Neural cell (in vitro differentiated cells): ENCODE measurements around the gene CRELD1. TPM values are rescaled to one million over a fixed set of nuclear protein-coding genes. Genes with fewer than 3 reads are reported as not detected.
A peak's percentile ranks its signal among the peaks of the same experiment; 100 is the strongest.

Experiments used
- H2AFZ ChIP-seq: fragments of 200-600, 300-800 bp; sonication (generic), shearing (Covaris generic); 2 replicates; pipeline ENCODE4 v1.6.0; 2014; ENCODE audit warnings: low read depth, mild to moderate bottlenecking, antibody characterized with exemption, low read length, moderate library complexity
- H3F3A ChIP-seq: fragments of 200-600 bp; shearing (Covaris generic); 2 replicates; pipeline ENCODE4 v1.6.1; 2016; ENCODE audit warnings: mild to moderate bottlenecking, moderate library complexity, mixed read lengths, antibody characterized with exemption, low read length; ENCODE audit not compliant: insufficient read depth, poor library complexity, severe bottlenecking
- H3K27ac ChIP-seq: fragments of 200-600, 300-800 bp; sonication (generic), shearing (Covaris generic); 2 replicates; pipeline ENCODE4 v1.5.1; 2014; ENCODE audit warnings: mild to moderate bottlenecking, low read length, moderate library complexity
- H3K27me3 ChIP-seq: fragments of 300-800, 200-600 bp; sonication (generic), shearing (Covaris generic); 2 replicates; pipeline ENCODE4 v1.6.0; 2014; ENCODE audit warnings: mild to moderate bottlenecking, low read depth, low read length, moderate library complexity; ENCODE audit not compliant: insufficient read depth
- H3K36me3 ChIP-seq: fragments of 300-800, 200-600 bp; sonication (generic), shearing (Covaris generic); 2 replicates; pipeline ENCODE4 v1.5.1; 2014; ENCODE audit warnings: mild to moderate bottlenecking, antibody characterized with exemption, low read length, moderate library complexity; ENCODE audit not compliant: insufficient read depth
- H3K4me2 ChIP-seq: fragments of 300-800, 200-600 bp; sonication (generic), shearing (Covaris generic); 2 replicates; pipeline ENCODE4 v1.6.0; 2014; ENCODE audit warnings: mild to moderate bottlenecking, low read length
- H3K4me3 ChIP-seq: fragments of 300-800, 200-600 bp; sonication (generic), shearing (Covaris generic); 2 replicates; pipeline ENCODE4 v1.5.1; 2014; ENCODE audit warnings: mild to moderate bottlenecking, low read length, moderate library complexity
- H3K79me2 ChIP-seq: fragments of 200-600 bp; shearing (Covaris generic); replicated peaks from 2 replicates; pipeline ENCODE4 v1.6.0; 2014; ENCODE audit warnings: mild to moderate bottlenecking, low read length, moderate library complexity; ENCODE audit not compliant: insufficient read depth
- H3K9ac ChIP-seq: fragments of 300-800, 200-600 bp; sonication (generic), shearing (Covaris generic); 2 replicates; pipeline ENCODE4 v1.6.1; 2016; ENCODE audit warnings: mild to moderate bottlenecking, low read length, mixed read lengths
- H3K9me2 ChIP-seq: fragments of 200-600 bp; shearing (Covaris generic); 2 replicates; pipeline ENCODE4 v1.6.1; 2016; ENCODE audit warnings: mild to moderate bottlenecking, low read length, mixed read lengths; ENCODE audit not compliant: insufficient read depth
- H3K9me3 ChIP-seq: fragments of 200-600, 300-800 bp; sonication (generic), shearing (Covaris generic); 2 replicates; pipeline ENCODE4 v1.6.1; 2016; ENCODE audit warnings: mild to moderate bottlenecking, mixed run types, low read length, moderate library complexity, mixed read lengths
- H4K20me1 ChIP-seq: fragments of 200-600 bp; shearing (Covaris generic); 2 replicates; pipeline ENCODE4 v1.6.1; 2016; ENCODE audit warnings: mild to moderate bottlenecking, mixed run types; ENCODE audit not compliant: insufficient read depth
- CTCF ChIP-seq: fragments of 450-650 bp; IDR thresholded peaks from 2 replicates; pipeline ENCODE4 v1.5.1; 2014; ENCODE audit warnings: antibody characterized with exemption, mild to moderate bottlenecking, moderate library complexity; ENCODE audit not compliant: poor library complexity, severe bottlenecking
- EP300 ChIP-seq: fragments of 450-650 bp; conservative IDR thresholded peaks from 2 replicates; pipeline ENCODE4 v1.6.1; 2014; ENCODE audit warnings: antibody characterized with exemption, mild to moderate bottlenecking, moderate library complexity; ENCODE audit not compliant: poor library complexity, severe bottlenecking
- EZH2 ChIP-seq: fragments of 200-600, 300-800 bp; shearing (Covaris generic), sonication (generic); IDR thresholded peaks from 2 replicates; pipeline ENCODE4 v1.6.1; 2014; ENCODE audit warnings: antibody characterized with exemption, low read length, borderline replicate concordance, mild to moderate bottlenecking; ENCODE audit not compliant: insufficient read depth, poor library complexity, severe bottlenecking
- MXI1 ChIP-seq: fragments of 450-650 bp; conservative IDR thresholded peaks from 2 replicates; pipeline ENCODE4 v1.6.1; 2014; ENCODE audit warnings: antibody characterized with exemption, mild to moderate bottlenecking; ENCODE audit not compliant: poor library complexity, severe bottlenecking
- POLR2AphosphoS5 ChIP-seq: IDR thresholded peaks from 2 replicates; pipeline ENCODE4 v1.6.1; 2012
- RAD21 ChIP-seq: fragments of 450-650 bp; conservative IDR thresholded peaks from 2 replicates; pipeline ENCODE4 v1.6.1; 2014; ENCODE audit warnings: antibody characterized with exemption, mild to moderate bottlenecking, moderate library complexity
- REST ChIP-seq: IDR thresholded peaks from 2 replicates; pipeline ENCODE4 v1.6.1; 2012; ENCODE audit warnings: borderline replicate concordance
- SMC3 ChIP-seq: fragments of 450-650 bp; conservative IDR thresholded peaks from 2 replicates; pipeline ENCODE4 v1.6.1; 2014; ENCODE audit warnings: antibody characterized with exemption, mild to moderate bottlenecking, moderate library complexity; ENCODE audit not compliant: poor library complexity
- TAF1 ChIP-seq: IDR thresholded peaks from 2 replicates; pipeline ENCODE4 v1.6.1; 2012; ENCODE audit warnings: low read depth
- polyA minus RNA-seq: library from RNA; depleted of rRNA, polyadenylated mRNA; stranded (reverse); fragments of >200 nt; gene quantifications from 2 replicates; pipeline ENCODE4 v1.2.3, GENCODE V29; 2014
- polyA plus RNA-seq: library from polyadenylated mRNA; depleted of rRNA; stranded (reverse); fragments of >200 nt; gene quantifications from 2 replicates; pipeline ENCODE4 v1.2.3, GENCODE V29; 2014

The CRELD1 gene
- polyA plus RNA-seq: 48.9 and 59.8 TPM in 2 replicates
- 28.8 and 31.2 TPM in 2 replicates for polyA minus RNA-seq

- peak within 1 kb of the TSS; percentile 83 for H3K9ac ChIP-seq
- H3K4me3 ChIP-seq: peak within 1 kb of the TSS; percentile 86
- H3F3A ChIP-seq: no peaks in the 10 kb centered on the region
- H3K4me2 ChIP-seq: peak within 1 kb of the TSS; percentile 95
- H3K27ac ChIP-seq: peak within 1 kb of the TSS; percentile 79
- no peaks in the 10 kb centered on the region for H3K27me3 ChIP-seq
- peak within 1 kb of the TSS; percentile 78 for H2AFZ ChIP-seq
- no peaks in the 10 kb centered on the region for H3K79me2 ChIP-seq
- H4K20me1 ChIP-seq: no peaks in the 10 kb centered on the region
- H3K9me2 ChIP-seq: no peaks in the 10 kb centered on the region
- no peaks in the 10 kb centered on the region for H3K36me3 ChIP-seq
- H3K9me3 ChIP-seq: no peaks in the 10 kb centered on the region
- TF ChIP-seq CTCF: no peak
- TF ChIP-seq EP300: peak; percentile 10
- peak; percentile 10 for TF ChIP-seq SMC3
- no peak for TF ChIP-seq RAD21
- peak; percentile 96 for TF ChIP-seq MXI1
- peak; percentile 65 for TF ChIP-seq TAF1
- peak; percentile 23 for TF ChIP-seq REST
- peak; percentile 85 for TF ChIP-seq POLR2AphosphoS5
- TF ChIP-seq EZH2: no peak
These were observed at the start of gene CRELD1 for GRCh38 chr3:9933561-9934234. TSS of gene CRELD1 (plus strand) at chr3:9933834. CDS start at chr3:9934439, 605 bp downstream.

- Histone ChIP-seq H3F3A (peaks cover 2% of the 10 kb centered on the region), H3K4me2 (no peak overlapping the region), H3K27ac (no peak overlapping the region), H2AFZ (no peak overlapping the region), H3K9me2 (no peaks in the 10 kb centered on the region), H3K36me3 (no peaks in the 10 kb centered on the region), H3K9me3 (no peaks in the 10 kb centered on the region), H3K9ac (no peak overlapping the region), H3K79me2 (no peaks in the 10 kb centered on the region), H3K27me3 (no peaks in the 10 kb centered on the region), H3K4me3 (no peak overlapping the region), H4K20me1 (no peaks in the 10 kb centered on the region)
- TF ChIP-seq CTCF: no peak
- no peak for TF ChIP-seq REST
- TF ChIP-seq RAD21: no peak
- no peak for TF ChIP-seq SMC3
- no peak for TF ChIP-seq POLR2AphosphoS5
- no peak for TF ChIP-seq EP300
These were observed 49.0 kb upstream of the CRELD1 start for GRCh38 chr3:9884555-9885165.
